IPS DF 4.7 (cell line): ENCODE measurements around the gene CCDC110.

ENCODE experiments used
- DNase-seq: peaks from one replicate; pipeline ENCODE4 v3.0.0-alpha.2; 2013; ENCODE audit warnings: low spot score; ENCODE audit errors: extremely low read depth

Gene CCDC110

GRCh38 chr4:185424905-185425646, 46.5 kb downstream of the CCDC110 start:
- no peak for DNase-seq

DNA sequence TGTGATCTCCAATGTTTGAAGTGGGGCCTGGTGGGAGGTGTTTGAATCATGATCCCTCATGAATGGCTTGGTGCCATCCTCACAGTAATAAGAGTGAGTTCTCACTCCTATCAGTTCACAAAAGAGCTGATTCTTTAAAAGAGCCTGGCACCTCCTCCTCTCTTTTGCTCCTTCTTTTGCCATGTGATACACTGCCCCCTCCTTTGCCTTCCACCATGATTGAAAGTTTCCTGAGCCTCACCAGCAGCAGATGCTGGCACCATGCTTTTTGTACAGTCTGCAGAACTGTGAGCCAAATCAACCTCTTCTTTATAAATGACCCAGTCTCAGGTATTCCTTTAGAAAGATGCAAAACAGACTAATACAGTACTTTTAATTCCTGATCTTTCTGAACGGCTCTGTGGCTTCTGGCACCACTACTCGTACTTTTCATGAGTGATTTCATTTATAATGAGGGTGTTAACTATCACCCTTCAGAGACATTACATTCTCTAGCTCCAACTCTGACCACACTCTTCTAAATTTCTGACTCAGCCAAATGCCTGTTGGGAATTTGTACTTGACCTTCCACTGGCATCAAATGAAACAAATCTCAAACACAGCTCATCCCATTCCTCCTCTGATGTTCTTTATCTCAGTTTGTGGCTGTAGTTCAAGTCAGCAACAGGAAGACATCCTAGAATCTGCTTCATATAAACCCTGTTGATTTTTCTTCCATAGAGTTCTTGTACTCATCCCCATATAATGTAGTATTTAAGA, 50.0 kb downstream of the CCDC110 start:
- DNase-seq: no peak

GRCh38 chr4:185416955-185417354, 54.6 kb downstream of the CCDC110 start:
- DNase-seq: no peak

DNA sequence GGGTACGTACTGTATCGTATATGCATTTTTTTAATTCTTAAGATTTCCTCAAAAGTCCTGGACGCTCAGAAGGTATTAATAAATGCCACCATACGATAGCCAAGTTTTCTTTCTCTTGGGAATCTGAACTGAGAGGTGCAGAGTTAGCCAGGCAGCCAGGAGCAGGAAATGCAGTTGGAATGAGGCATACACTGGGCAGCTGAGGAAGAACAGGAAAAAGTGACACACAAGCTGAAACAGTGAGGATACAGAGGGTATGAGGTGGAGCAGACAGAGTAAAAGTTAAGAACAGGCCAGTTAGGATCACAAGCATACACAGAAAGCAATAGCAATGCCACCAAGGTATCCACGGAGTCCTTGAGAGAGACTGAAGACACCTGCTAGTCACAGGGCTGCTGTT, 59.1 kb downstream of the CCDC110 start:
- no peak for DNase-seq

GRCh38 chr4:185411849-185412248, 59.7 kb downstream of the CCDC110 start:
- no peak for DNase-seq

GRCh38 chr4:185408432-185408831, 63.1 kb downstream of the CCDC110 start:
- DNase-seq: no peak

DNA sequence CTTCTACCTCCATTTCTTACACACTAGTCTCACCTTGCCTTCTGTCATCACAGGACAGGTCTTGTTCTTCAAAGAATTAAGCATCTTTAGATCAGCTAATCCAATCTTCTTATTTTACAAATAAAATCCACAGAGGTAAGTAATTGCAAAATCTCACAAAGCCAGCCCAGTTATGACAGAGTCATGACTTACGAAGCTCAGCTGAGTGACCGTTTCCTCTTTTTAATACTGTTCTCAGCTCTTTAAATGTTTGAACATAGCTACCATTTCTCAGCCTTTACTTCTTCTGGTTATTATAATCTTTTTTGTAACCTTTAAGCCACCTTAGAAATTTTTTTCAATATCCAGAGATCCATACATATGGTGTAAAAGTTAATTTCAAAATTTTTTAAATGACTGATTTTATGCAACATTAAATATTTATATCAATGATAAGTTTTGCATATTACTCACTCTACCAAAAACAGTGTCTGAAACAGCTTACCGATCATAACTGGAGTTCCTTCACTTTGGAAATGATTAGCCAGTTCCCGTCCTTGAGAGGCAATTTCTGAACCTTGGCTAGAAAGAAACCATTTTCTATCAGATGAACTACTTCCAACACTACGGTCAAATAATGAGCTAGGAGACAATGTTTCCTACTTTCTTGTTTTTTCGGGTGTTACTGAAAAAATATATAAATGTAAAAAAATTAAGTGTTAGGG, 66.1 kb downstream of the CCDC110 start:
- no peak for DNase-seq

- DNase-seq: no peak
Measured at GRCh38 chr4:185404031-185404430, 67.5 kb downstream of the CCDC110 start.

DNA sequence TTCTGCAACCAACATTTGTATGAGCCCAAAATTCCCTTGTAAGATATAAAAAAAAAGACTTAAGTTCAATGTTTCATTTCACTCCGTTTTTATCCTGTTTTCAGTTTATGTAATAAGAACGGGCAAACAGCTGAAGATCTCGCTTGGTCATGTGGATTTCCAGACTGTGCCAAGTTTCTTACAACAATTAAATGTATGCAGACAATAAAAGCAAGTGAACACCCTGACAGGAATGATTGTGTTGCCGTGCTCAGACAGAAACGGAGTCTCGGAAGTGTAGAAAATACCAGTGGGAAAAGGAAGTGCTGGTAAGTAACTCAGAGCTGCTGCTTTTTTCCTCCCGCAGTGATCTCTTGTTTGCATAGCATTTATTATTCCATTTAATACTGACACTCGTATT, 72.1 kb downstream of the CCDC110 start:
- DNase-seq: no peak

DNA sequence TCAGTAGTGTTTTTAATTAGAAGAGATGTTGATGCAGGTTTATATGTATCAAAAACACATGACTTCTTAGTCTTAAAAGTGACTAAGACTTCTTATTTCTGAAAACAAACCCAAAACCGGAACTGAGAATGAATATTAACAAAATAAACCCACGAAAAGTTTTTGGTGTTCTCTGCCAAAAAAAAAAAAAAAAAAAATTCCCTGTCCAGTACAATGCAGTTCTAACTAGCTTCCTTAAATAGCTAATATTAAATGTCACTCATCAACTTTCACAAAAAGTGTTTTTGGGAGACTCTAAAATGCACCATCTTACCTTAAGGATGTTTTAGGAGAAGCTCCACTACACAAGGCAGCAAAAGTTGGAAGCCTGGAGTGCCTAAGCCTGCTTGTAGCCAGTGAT, 72.9 kb downstream of the CCDC110 start:
- no peak for DNase-seq

GRCh38 chr4:185396724-185397385, 74.7 kb downstream of the CCDC110 start, which contains the start of gene ANKRD37:
ANKRD37 (plus strand) TSS chr4:185396841; CDS start chr4:185396924, 83 bp downstream.
- no peak for DNase-seq

GRCh38 chr4:185395956-185396723, 75.4 kb downstream of the CCDC110 start:
- no peak for DNase-seq

- no peak for DNase-seq
Measured at GRCh38 chr4:185395238-185395955, 76.1 kb downstream of the CCDC110 start, which contains the start of gene LRP2BP. LRP2BP (minus strand) TSS chr4:185395924; CDS start chr4:185378186, 17,738 bp downstream.
